SU-DHL-6 (cell line): ENCODE measurements around the gene ADAMTS17.

ENCODE experiments used
- H2AFZ ChIP-seq: fragments of 200-600 bp; sonication (generic); 2 replicates; pipeline ENCODE4 v1.6.1; 2014; ENCODE audit warnings: low read depth, mild to moderate bottlenecking, moderate library complexity, mixed read lengths, antibody characterized with exemption, low read length; ENCODE audit not compliant: severe bottlenecking
- H3F3A ChIP-seq: fragments of 200-600 bp; shearing (Covaris generic); 2 replicates; pipeline ENCODE4 v1.6.0; 2016; ENCODE audit warnings: antibody characterized with exemption, mild to moderate bottlenecking; ENCODE audit not compliant: insufficient read depth
- H3K27ac ChIP-seq: fragments of 200-600 bp; sonication (generic); 2 replicates; pipeline ENCODE4 v1.5.1; 2016; ENCODE audit warnings: low read depth, mild to moderate bottlenecking, low read length, moderate library complexity, mixed read lengths
- H3K27me3 ChIP-seq: fragments of 200-600 bp; sonication (generic), shearing (Covaris generic); 2 replicates; pipeline ENCODE4 v1.6.0; 2014; ENCODE audit warnings: mild to moderate bottlenecking, low read length
- H3K36me3 ChIP-seq: fragments of 200-600 bp; sonication (generic); 2 replicates; pipeline ENCODE4 v1.6.1; 2014; ENCODE audit warnings: mild to moderate bottlenecking, low read length, mixed read lengths
- H3K4me2 ChIP-seq: fragments of 300-600, 200-600 bp; shearing (Covaris generic), sonication (generic); 2 replicates; pipeline ENCODE4 v1.6.0; 2014; ENCODE audit warnings: low read length, low read depth, mild to moderate bottlenecking; ENCODE audit not compliant: poor library complexity, severe bottlenecking
- H3K4me3 ChIP-seq: fragments of 200-600 bp; sonication (generic); 2 replicates; pipeline ENCODE4 v1.5.1; 2014; ENCODE audit warnings: antibody characterized with exemption, low read length, mild to moderate bottlenecking, mixed read lengths; ENCODE audit not compliant: insufficient read depth, poor library complexity, severe bottlenecking
- H3K79me2 ChIP-seq: fragments of 200-600 bp; sonication (generic); 2 replicates; pipeline ENCODE4 v1.6.1; 2014; ENCODE audit warnings: mild to moderate bottlenecking, low read length, moderate library complexity; ENCODE audit not compliant: insufficient read depth
- H3K9ac ChIP-seq: fragments of 200-600 bp; sonication (generic); 2 replicates; pipeline ENCODE4 v1.7.0; 2014; ENCODE audit warnings: mild to moderate bottlenecking, low read length
- H3K9me2 ChIP-seq: fragments of 200-600 bp; sonication (generic); replicated peaks from 2 replicates; pipeline ENCODE4 v1.6.1; 2014; ENCODE audit warnings: low read length; ENCODE audit not compliant: insufficient read depth
- H3K9me3 ChIP-seq: fragments of 200-600 bp; sonication (generic); 2 replicates; pipeline ENCODE4 v1.6.1; 2014; ENCODE audit warnings: low read length, mixed read lengths; ENCODE audit not compliant: insufficient read depth
- H4K20me1 ChIP-seq: fragments of 200-600 bp; sonication (generic); 2 replicates; pipeline ENCODE4 v1.6.1; 2014; ENCODE audit warnings: low read depth, mild to moderate bottlenecking, antibody characterized with exemption, low read length, moderate library complexity, mixed read lengths
- CTCF ChIP-seq: fragments of 200-600 bp; sonication (generic); IDR thresholded peaks from one replicate; pipeline ENCODE4 v1.5.1; 2017; ENCODE audit warnings: antibody characterized with exemption, mild to moderate bottlenecking, low read length, moderate library complexity; ENCODE audit not compliant: insufficient read depth, poor library complexity, severe bottlenecking
- EZH2phosphoT487 ChIP-seq: fragments of 200-600 bp; sonication (generic), shearing (Covaris generic); conservative IDR thresholded peaks from 2 replicates; pipeline ENCODE4 v1.6.1; 2018; ENCODE audit warnings: mild to moderate bottlenecking, antibody characterized with exemption, low read length, moderate library complexity, mixed read lengths

ADAMTS17 gene

GRCh38 chr15:100168787-100169186, 173.0 kb downstream of the ADAMTS17 start:
- Histone ChIP-seq H3K9me2 (no peaks in the 10 kb centered on the region), H3K4me2 (no peak overlapping the region), H3K4me3 (no peak overlapping the region), H3K27ac (no peak overlapping the region), H3F3A (no peaks in the 10 kb centered on the region), H3K9me3 (peaks cover 9% of the 10 kb centered on the region; the same call in 1 of the 2 replicates), H3K36me3 (no peaks in the 10 kb centered on the region), H3K79me2 (no peaks in the 10 kb centered on the region), H3K27me3 (no peaks in the 10 kb centered on the region), H2AFZ (no peak overlapping the region), H3K9ac (no peak overlapping the region), H4K20me1 (no peaks in the 10 kb centered on the region)
- no peak for TF ChIP-seq EZH2phosphoT487
- no peak for TF ChIP-seq CTCF

GRCh38 chr15:100167884-100168375, 173.8 kb downstream of the ADAMTS17 start:
- Histone ChIP-seq H3F3A (no peaks in the 10 kb centered on the region), H3K9me2 (no peaks in the 10 kb centered on the region), H3K4me2 (no peak overlapping the region), H3K36me3 (no peaks in the 10 kb centered on the region), H3K9ac (no peak overlapping the region), H2AFZ (no peak overlapping the region), H3K4me3 (no peak overlapping the region), H4K20me1 (no peaks in the 10 kb centered on the region), H3K79me2 (no peaks in the 10 kb centered on the region), H3K27ac (no peak overlapping the region), H3K27me3 (no peaks in the 10 kb centered on the region), H3K9me3 (peaks cover 9% of the 10 kb centered on the region; the same call in 1 of the 2 replicates)
- TF ChIP-seq CTCF (no peak), EZH2phosphoT487 (no peak)

- Histone ChIP-seq H3K79me2 (no peaks in the 10 kb centered on the region), H3K4me3 (no peak overlapping the region), H3K27ac (no peak overlapping the region), H3K27me3 (no peaks in the 10 kb centered on the region), H3K4me2 (no peak overlapping the region), H2AFZ (no peak overlapping the region), H3F3A (no peaks in the 10 kb centered on the region), H3K9me2 (no peaks in the 10 kb centered on the region), H3K9ac (no peak overlapping the region), H3K9me3 (peaks cover 3% of the 10 kb centered on the region; the same call in 1 of the 2 replicates), H4K20me1 (no peaks in the 10 kb centered on the region), H3K36me3 (no peaks in the 10 kb centered on the region)
- TF ChIP-seq CTCF: no peak
- no peak for TF ChIP-seq EZH2phosphoT487
Observed at GRCh38 chr15:100166313-100166712, 175.5 kb downstream of the ADAMTS17 start.
